NOMO-1 (cell line): ENCODE results near the gene AQP7.
"Not testable (repeated sequence)": the region's sequence is repeated elsewhere in the genome, so short reads cannot be mapped to it uniquely, and the experiment has no call there.

Source experiments
- DNase-seq, 2 experiments: peaks; one replicate each; lab custom pipeline; 2025; ENCODE audit not compliant: unreplicated experiment in 2 of 2; lab: John Stamatoyannopoulos, UW

AQP7 gene

GRCh38 chr9:33434317-33435105 is 32.1 kb upstream of the AQP7 start:
- no peak for DNase-seq

GRCh38 chr9:33433871-33434270 is 31.5 kb upstream of the AQP7 start:
- DNase-seq, result no peak

- no peak for DNase-seq
These were observed 29.1 kb upstream of the AQP7 start for GRCh38 chr9:33431420-33431819.

- no peak for DNase-seq
These were observed 28.6 kb upstream of the AQP7 start for GRCh38 chr9:33430942-33431341.

GRCh38 chr9:33429256-33429985 is 27.1 kb upstream of the AQP7 start:
- DNase-seq, result no peak

GRCh38 chr9:33426843-33427293 is 24.5 kb upstream of the AQP7 start:
- no peak for DNase-seq

- no peak for DNase-seq
These were observed 22.8 kb upstream of the AQP7 start for GRCh38 chr9:33425128-33425533.

GRCh38 chr9:33424492-33424891 is 22.1 kb upstream of the AQP7 start:
- DNase-seq, result not testable (repeated sequence)

GRCh38 chr9:33424043-33424442 is 21.7 kb upstream of the AQP7 start:
- DNase-seq, result not testable (repeated sequence)

GRCh38 chr9:33419708-33420303 is 17.4 kb upstream of the AQP7 start:
- DNase-seq, result no peak

- no peak for DNase-seq
These were observed 15.7 kb upstream of the AQP7 start for GRCh38 chr9:33418090-33418489.

- no peak for DNase-seq
These were observed 14.6 kb upstream of the AQP7 start for GRCh38 chr9:33416996-33417395.

GRCh38 chr9:33415501-33416038 is 13.2 kb upstream of the AQP7 start:
- peak; percentile 9 to 34 for DNase-seq

- DNase-seq, result no peak
These were observed 12.6 kb upstream of the AQP7 start for GRCh38 chr9:33414889-33415500.

GRCh38 chr9:33414268-33414667 is 11.9 kb upstream of the AQP7 start:
- no peak for DNase-seq

GRCh38 chr9:33408087-33408486 is 5.7 kb upstream of the AQP7 start:
- DNase-seq, result no peak

- DNase-seq, result no peak
These were observed 4.7 kb upstream of the AQP7 start for GRCh38 chr9:33407061-33407460.

GRCh38 chr9:33404788-33405362 is 2.5 kb upstream of the AQP7 start:
- no peak for DNase-seq

GRCh38 chr9:33403941-33404787 is 1.8 kb upstream of the AQP7 start:
- no peak for DNase-seq

- not testable (repeated sequence) for DNase-seq
These were observed 559 bp downstream of the AQP7 start for GRCh38 chr9:33401809-33402208.
